Fibroblast of mammary gland (primary cell): ENCODE measurements around the gene SMNDC1.

Source experiments
- DNase-seq: peaks from one replicate; pipeline ENCODE4 v3.0.0-alpha.2; 2010; ENCODE audit warnings: low read depth
- H3K4me3 ChIP-seq: 2 replicates; pipeline ENCODE4 v1.5.1; 2011; ENCODE audit warnings: low read depth, mild to moderate bottlenecking, low read length, moderate library complexity; ENCODE audit not compliant: control insufficient read depth
- CTCF ChIP-seq: conservative IDR thresholded peaks from 2 replicates; pipeline ENCODE4 v1.5.1; 2011; ENCODE audit warnings: low read depth, low read length, inconsistent platforms; ENCODE audit not compliant: control insufficient read depth, insufficient read depth

The SMNDC1 gene

GRCh38 chr10:110321869-110322620 is 17.3 kb upstream of the SMNDC1 start:
- no peak overlapping the region for H3K4me3 ChIP-seq
- TF ChIP-seq CTCF = no peak
- DNase-seq = no peak

- no peak for DNase-seq
- no peak overlapping the region for H3K4me3 ChIP-seq
- no peak for TF ChIP-seq CTCF
Observed at GRCh38 chr10:110317866-110318850, 13.4 kb upstream of the SMNDC1 start.

- no peak overlapping the region for H3K4me3 ChIP-seq
- DNase-seq = no peak
- TF ChIP-seq CTCF = no peak
Observed at GRCh38 chr10:110313674-110314073, 9.0 kb upstream of the SMNDC1 start.

- peak; percentile 77 for DNase-seq
- no peak overlapping the region for H3K4me3 ChIP-seq
- no peak for TF ChIP-seq CTCF
Observed at GRCh38 chr10:110312206-110312605, 7.5 kb upstream of the SMNDC1 start.

GRCh38 chr10:110311357-110311949 is 6.7 kb upstream of the SMNDC1 start:
- TF ChIP-seq CTCF = peak; percentile 76
- DNase-seq = peak; percentile 80
- H3K4me3 ChIP-seq = no peak overlapping the region

GRCh38 chr10:110310741-110311140 is 6.0 kb upstream of the SMNDC1 start:
- H3K4me3 ChIP-seq = no peak overlapping the region
- no peak for TF ChIP-seq CTCF
- no peak for DNase-seq
